Jurkat, Clone E6-1 (cell line): ENCODE measurements around the gene NLRC5.
"Not testable (repeated sequence)": the region's sequence is repeated elsewhere in the genome, so short reads cannot be mapped to it uniquely, and the experiment has no call there.

Source experiments
- DNase-seq: peaks from one replicate; pipeline ENCODE4 v3.0.0-alpha.2; 2011; ENCODE audit warnings: low read depth, low spot score
- H3K4me3 ChIP-seq: 2 replicates; pipeline ENCODE4 v1.5.1; 2011; ENCODE audit warnings: mild to moderate bottlenecking, low read length, control low read depth, moderate library complexity

Gene NLRC5

DNA sequence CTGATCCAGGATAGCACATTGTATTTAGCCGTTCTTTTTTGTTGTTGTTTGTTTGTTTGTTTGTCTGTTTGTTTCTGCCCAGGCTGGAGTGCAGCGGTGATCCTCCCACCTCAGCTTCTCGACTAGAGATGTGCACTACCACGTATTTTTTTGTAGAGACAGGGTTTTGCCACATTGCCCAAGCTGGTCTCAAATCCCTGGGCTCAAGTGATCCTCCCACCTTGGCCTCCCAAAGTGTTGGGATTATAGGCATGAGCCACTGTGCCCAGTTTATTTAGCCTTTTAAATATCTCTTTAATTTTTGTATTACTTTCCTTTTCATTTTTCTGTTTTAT lies 9.2 kb upstream of the NLRC5 start:
- H3K4me3 ChIP-seq, result no peak overlapping the region
- DNase-seq, result no peak

- DNase-seq, result no peak
- no peak overlapping the region for H3K4me3 ChIP-seq
Measured at GRCh38 chr16:56980792-56981724, 8.3 kb upstream of the NLRC5 start.

- DNase-seq, result no peak
- no peak overlapping the region for H3K4me3 ChIP-seq
Measured at GRCh38 chr16:56981729-56982271, 7.6 kb upstream of the NLRC5 start.

- no peak for DNase-seq
- H3K4me3 ChIP-seq, result no peak overlapping the region
Measured at GRCh38 chr16:56982695-56983094, 6.7 kb upstream of the NLRC5 start.

- DNase-seq, result no peak
- H3K4me3 ChIP-seq, result no peak overlapping the region
Measured at GRCh38 chr16:56983211-56983751, 6.1 kb upstream of the NLRC5 start.

DNA sequence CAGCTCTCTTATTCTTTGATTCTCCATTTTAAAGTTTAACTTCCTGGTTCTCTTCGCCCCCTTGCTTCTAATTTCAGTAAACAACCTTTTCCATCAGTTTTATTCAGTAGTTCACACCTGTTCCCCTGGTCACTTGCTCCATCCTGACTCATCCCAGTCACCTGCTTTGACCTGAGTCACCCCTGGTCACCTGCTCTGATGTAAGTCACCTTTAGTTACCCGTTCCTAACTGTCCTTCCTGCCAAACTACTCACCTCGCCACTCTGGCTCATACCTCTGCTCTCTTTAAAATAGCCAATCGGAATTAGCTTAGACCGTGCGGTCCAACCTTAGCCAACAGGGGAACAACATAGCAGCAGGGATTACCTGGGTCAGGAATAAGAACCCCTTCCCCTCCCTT lies 4.7 kb upstream of the NLRC5 start:
- DNase-seq, result no peak
- H3K4me3 ChIP-seq, result no peak overlapping the region

DNA sequence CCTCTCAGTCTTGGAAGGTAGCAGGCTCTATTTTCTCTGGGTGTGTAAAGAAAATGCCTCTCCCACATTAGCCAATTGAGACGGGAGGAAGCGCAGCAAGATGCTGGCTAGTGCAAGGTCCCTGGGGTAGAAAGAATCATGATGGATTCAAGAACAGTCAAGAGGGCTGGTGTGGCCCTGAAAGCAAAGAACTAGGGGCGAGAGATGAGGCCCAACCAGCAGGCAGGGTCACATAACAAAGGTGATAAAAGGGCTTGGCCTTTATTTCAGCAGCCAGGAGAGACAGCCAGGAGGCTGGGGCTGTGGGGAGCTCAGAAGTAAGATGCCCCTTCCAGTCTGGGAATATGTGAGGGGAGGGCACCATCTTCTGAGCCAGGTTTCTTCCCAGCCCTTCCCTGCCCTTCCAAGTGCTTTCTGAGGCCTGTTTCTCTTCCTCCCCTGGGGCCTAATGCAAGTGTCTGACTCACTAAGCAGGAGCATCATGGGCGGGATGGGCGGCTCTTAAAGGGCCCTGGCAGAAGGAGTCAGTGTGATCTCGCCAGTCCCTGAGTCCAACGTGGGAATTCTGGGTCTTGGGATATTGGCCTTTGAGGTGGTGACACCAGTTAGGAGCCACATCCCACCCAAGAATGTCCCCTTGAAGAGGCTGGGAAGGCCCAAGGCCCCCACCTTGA lies 3.9 kb upstream of the NLRC5 start:
- no peak for DNase-seq
- H3K4me3 ChIP-seq, result no peak overlapping the region

DNA sequence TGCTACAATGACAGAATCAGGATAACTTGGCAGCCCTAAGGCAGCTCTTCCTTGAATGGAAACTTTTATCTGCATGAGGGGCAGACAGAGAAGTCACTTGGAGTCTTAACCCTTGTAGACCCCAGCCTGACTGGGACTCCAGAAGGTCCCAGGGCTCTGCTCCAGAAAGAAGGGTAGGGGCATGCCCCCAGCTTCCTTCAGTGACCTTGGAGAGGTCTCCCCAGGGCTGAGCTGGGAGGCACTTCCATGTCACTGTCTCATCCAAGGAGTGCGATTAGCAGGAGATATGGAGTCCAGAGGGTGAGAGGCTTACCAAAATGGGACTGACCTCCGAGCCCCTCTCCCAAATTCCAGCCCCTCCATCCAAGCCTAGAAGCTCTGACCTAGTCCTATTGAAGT lies 3.4 kb upstream of the NLRC5 start:
- DNase-seq, result no peak

DNA sequence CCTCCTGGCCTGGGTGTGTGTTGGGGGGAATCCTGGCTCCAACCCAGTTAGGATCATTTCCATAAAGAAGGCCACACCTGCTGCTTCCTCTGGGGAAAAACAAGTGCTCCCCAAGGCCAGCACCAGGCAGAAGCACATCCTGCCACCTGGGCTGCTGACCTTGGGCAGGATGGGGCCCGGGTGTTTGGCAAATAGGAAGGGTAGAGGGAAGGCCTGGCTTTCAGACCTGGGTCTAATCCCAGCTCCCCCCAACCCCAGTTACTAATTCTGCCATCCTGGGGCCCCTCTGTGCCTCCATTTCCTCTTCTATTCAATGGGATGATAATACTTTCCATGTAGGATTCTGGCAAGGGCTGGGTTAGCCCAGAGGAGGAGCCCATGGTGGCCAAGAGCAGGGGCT lies 3.0 kb upstream of the NLRC5 start:
- DNase-seq, result no peak
- H3K4me3 ChIP-seq, result no peak overlapping the region

More for the DNA sequence above, 3.4 kb upstream of the NLRC5 start:
- no peak overlapping the region for H3K4me3 ChIP-seq

DNA sequence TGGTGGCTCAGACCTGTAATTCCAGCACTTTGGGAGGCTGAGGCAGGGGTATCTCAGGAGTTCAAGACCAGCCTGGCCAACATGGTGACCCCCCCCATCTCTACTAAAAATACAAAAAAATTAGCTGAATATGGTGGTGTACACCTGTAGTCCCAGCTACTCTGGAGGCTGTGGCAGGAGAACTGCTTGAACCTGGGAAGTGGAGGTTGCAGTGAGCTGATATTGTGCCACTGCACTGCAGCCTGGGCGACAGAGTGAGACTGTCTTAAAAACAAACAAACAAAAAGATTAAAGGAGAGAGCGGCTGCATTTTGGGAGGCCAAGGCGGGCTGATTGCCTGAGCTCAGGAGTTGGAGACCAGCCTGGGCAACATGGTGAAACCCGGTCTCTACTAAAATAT lies 2.4 kb upstream of the NLRC5 start:
- DNase-seq, result not testable (repeated sequence)

GRCh38 chr16:56987692-56988091 lies 1.7 kb upstream of the NLRC5 start:
- no peak overlapping the region for H3K4me3 ChIP-seq
- no peak for DNase-seq

More for the DNA sequence above, 2.4 kb upstream of the NLRC5 start:
- not testable (repeated sequence) for H3K4me3 ChIP-seq

DNA sequence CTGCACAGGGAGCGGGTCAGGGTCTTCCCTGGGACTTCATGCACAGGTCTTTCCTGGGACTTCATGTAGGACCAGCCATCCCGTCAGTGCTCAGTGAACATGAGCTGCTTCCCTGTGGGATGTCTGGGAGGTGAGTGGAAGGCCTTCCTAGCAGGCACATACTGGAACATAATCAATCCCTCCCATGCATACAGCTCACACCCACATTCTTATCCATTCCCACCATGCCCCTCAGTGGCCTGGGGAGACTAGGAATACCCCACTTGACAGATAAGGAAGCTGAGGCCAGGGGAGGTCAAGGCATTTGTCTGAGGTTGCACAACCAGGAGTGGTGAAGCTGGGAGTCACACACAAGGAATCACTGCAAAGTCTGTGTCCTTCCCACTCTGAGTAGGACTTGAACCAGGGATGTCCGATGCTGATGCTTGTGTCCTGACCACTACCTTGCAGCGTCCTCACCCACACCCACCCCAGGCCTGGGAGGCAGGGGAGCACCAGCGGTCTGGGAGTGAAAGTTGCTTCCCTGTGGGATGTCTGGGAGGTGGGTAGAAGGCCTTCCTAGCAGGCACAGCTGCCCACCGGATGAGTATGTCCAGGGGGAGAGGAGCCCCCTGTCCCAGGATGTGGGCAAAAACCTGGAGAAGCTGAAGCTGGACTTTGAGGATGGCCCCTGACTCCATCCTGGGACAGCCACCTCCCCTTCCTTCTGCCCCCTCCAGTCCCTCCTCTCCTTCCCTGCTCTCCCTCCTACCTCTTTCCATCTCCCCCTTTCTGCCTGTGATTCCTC lies 1.0 kb upstream of the NLRC5 start:
- no peak for DNase-seq
- no peak overlapping the region for H3K4me3 ChIP-seq

- peak overlapping the region; percentile 75 for H3K4me3 ChIP-seq
- no peak for DNase-seq
Measured at GRCh38 chr16:56989988-56990387, 631 bp downstream of the NLRC5 start.

DNA sequence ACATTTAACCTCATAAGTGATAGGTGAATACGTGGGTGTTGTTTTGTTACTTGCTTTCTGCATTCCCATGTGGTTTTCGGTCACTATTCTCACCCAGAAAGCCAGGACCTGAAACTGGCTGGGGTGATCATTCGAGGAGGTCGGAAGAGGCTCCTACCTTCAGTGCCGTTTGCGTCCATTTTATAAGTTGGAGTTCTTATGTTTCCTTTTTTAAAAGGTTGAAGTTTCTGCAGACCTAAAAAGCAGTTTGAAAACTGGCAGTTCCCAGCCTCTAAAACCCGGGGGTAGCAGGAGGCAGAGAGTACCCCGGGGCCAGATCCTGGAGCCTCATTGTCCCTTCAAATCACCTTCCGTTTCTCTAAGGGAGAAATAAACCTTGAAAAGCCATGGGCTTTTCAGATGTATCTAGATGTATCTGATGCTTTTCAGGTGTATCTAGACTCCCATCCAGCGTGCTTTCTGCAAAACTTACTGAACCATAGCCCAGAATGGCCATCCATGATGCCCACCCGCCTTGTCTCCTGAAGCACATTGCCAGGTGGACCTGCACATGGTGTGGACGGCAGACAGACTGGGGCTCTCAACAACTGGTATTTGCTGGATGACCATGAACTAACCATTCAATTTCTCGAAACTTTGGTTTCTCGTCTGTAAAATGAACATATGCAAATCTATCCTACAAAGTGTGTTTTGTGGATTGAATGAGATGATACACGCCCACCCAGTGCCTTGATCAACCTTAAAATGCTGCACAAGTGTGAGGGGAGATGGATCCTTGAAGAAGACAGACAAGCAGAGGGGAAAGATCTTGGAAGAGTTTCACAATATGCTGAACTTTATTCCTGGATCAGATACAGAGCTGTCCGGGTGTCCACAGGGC lies 1.3 kb downstream of the NLRC5 start:
- DNase-seq, result no peak
- no peak overlapping the region for H3K4me3 ChIP-seq

- not testable (repeated sequence) for DNase-seq, H3K4me3 ChIP-seq
Measured at GRCh38 chr16:56992431-56992830, 3.1 kb downstream of the NLRC5 start.

DNA sequence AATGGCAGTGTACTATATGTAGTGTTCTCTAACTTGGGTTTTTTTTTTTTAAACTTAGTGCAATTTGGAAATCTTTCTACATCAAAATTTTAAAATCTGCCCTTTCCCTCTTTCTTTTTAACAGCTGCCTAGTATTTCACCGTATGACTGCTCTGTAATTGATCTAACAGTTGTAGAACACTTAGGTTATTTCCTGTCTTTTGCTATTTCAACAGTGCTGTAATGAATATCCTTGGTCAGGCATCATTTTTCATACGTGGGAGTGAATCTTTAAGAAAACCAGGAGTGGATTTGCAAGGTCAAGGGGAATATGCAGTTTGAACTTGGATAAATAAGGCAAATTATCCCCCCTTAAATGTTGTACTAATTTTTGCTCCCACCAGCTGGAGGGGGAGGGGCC lies 3.8 kb downstream of the NLRC5 start:
- DNase-seq, result no peak

GRCh38 chr16:56994311-56994710 lies 5.0 kb downstream of the NLRC5 start:
- no peak overlapping the region for H3K4me3 ChIP-seq
- no peak for DNase-seq

More for the DNA sequence above, 3.8 kb downstream of the NLRC5 start:
- no peak overlapping the region for H3K4me3 ChIP-seq

- no peak overlapping the region for H3K4me3 ChIP-seq
- no peak for DNase-seq
Measured at GRCh38 chr16:56995136-56995805, 5.9 kb downstream of the NLRC5 start.
